MM.1S (cell line): ENCODE data around the gene AFP.

ENCODE experiments used
- DNase-seq: peaks from one replicate; pipeline ENCODE4 v3.0.0-alpha.2; 2015
- H2AFZ ChIP-seq: fragments of 300-600 bp; sonication (generic); 2 replicates; pipeline ENCODE4 v1.6.0; 2016; ENCODE audit warnings: antibody characterized with exemption, low read length
- H3F3A ChIP-seq: fragments of 300-600 bp; sonication (generic); 2 replicates; pipeline ENCODE4 v1.6.1; 2016; ENCODE audit warnings: mild to moderate bottlenecking, antibody characterized with exemption, low read length, moderate library complexity, mixed read lengths; ENCODE audit not compliant: insufficient read depth
- H3K27ac ChIP-seq: fragments of 300-600 bp; sonication (generic); 2 replicates; pipeline ENCODE4 v1.5.1; 2016; ENCODE audit warnings: mild to moderate bottlenecking, low read length
- H3K27me3 ChIP-seq: fragments of 300-600 bp; sonication (generic); replicated peaks from 2 replicates; pipeline ENCODE4 v1.6.0; 2016; ENCODE audit warnings: low read length; ENCODE audit not compliant: insufficient read depth
- H3K36me3 ChIP-seq: fragments of 300-600 bp; sonication (generic); replicated peaks from 2 replicates; pipeline ENCODE4 v1.6.1; 2016; ENCODE audit warnings: mild to moderate bottlenecking, low read length, mixed read lengths; ENCODE audit not compliant: insufficient read depth
- H3K4me1 ChIP-seq: fragments of 300-600 bp; sonication (generic); 2 replicates; pipeline ENCODE4 v1.6.1; 2016; ENCODE audit warnings: low read length, mixed read lengths
- H3K4me2 ChIP-seq: fragments of 300-600 bp; sonication (generic); 2 replicates; pipeline ENCODE4 v1.6.0; 2016; ENCODE audit warnings: low read depth, low read length
- H3K4me3 ChIP-seq: fragments of 300-600 bp; sonication (generic); 2 replicates; pipeline ENCODE4 v1.5.1; 2016; ENCODE audit warnings: low read length, mixed read lengths
- H3K79me2 ChIP-seq: fragments of 300-600 bp; sonication (generic); 2 replicates; pipeline ENCODE4 v1.6.1; 2016; ENCODE audit warnings: mixed run types, low read length, mixed read lengths
- H3K9ac ChIP-seq: fragments of 300-600 bp; sonication (generic); 2 replicates; pipeline ENCODE4 v1.6.1; 2016; ENCODE audit warnings: low read length, mixed read lengths
- H3K9me2 ChIP-seq: fragments of 300-600 bp; sonication (generic); replicated peaks from 2 replicates; pipeline ENCODE4 v1.6.1; 2016; ENCODE audit warnings: mild to moderate bottlenecking, low read length, mixed read lengths; ENCODE audit not compliant: insufficient read depth
- H3K9me3 ChIP-seq: fragments of 300-600 bp; sonication (generic); replicated peaks from 2 replicates; pipeline ENCODE4 v1.6.1; 2016; ENCODE audit warnings: mild to moderate bottlenecking, low read length, mixed read lengths; ENCODE audit not compliant: insufficient read depth
- H4K20me1 ChIP-seq: fragments of 300-600 bp; sonication (generic); 2 replicates; pipeline ENCODE4 v1.6.1; 2016; ENCODE audit warnings: mild to moderate bottlenecking, low read length, moderate library complexity, mixed read lengths; ENCODE audit not compliant: insufficient read depth
- EZH2 ChIP-seq: fragments of 300-600 bp; sonication (generic); optimal IDR thresholded peaks from 2 replicates; pipeline ENCODE3; 2017; ENCODE audit warnings: low read depth, mild to moderate bottlenecking, antibody characterized with exemption, low read length, mixed read lengths
- EZH2phosphoT487 ChIP-seq: fragments of 300-600 bp; sonication (generic); IDR thresholded peaks from 2 replicates; pipeline ENCODE4 v1.6.1; 2018; ENCODE audit warnings: antibody characterized with exemption, low read length
- TF ChIP-seq, protein P1 (sequence below): fragments of 300-600 bp; sonication (generic); IDR thresholded peaks from 2 replicates; pipeline ENCODE4 v1.5.1; 2016; ENCODE audit warnings: antibody characterized with exemption, low read length, mixed read lengths

The AFP gene

DNA sequence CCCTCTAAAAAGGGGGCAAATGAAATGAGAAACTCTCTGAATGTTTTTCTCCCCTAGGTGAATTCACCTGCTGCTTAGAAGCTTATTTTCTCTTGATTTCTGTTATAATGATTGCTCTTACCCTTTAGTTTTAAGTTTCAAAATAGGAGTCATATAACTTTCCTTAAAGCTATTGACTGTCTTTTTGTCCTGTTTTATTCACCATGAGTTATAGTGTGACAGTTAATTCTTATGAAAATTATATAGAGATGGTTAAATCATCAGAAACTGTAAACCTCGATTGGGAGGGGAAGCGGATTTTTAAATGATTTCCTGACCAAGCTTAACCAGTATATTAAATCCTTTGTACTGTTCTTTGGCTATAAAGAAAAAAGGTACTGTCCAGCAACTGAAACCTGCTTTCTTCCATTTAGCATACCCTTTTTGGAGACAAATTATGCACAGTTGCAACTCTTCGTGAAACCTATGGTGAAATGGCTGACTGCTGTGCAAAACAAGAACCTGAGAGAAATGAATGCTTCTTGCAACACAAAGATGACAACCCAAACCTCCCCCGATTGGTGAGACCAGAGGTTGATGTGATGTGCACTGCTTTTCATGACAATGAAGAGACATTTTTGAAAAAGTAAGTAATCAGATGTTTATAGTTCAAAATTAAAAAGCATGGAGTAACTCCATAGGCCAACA, 27.7 kb upstream of the AFP start:
- no peak for TF ChIP-seq EZH2phosphoT487
- TF ChIP-seq EZH2 = no peak
- TF ChIP-seq, protein P1, sequence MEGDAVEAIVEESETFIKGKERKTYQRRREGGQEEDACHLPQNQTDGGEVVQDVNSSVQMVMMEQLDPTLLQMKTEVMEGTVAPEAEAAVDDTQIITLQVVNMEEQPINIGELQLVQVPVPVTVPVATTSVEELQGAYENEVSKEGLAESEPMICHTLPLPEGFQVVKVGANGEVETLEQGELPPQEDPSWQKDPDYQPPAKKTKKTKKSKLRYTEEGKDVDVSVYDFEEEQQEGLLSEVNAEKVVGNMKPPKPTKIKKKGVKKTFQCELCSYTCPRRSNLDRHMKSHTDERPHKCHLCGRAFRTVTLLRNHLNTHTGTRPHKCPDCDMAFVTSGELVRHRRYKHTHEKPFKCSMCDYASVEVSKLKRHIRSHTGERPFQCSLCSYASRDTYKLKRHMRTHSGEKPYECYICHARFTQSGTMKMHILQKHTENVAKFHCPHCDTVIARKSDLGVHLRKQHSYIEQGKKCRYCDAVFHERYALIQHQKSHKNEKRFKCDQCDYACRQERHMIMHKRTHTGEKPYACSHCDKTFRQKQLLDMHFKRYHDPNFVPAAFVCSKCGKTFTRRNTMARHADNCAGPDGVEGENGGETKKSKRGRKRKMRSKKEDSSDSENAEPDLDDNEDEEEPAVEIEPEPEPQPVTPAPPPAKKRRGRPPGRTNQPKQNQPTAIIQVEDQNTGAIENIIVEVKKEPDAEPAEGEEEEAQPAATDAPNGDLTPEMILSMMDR = no peak
- Histone ChIP-seq H3K79me2 (no peaks in the 10 kb centered on the region), H3K4me1 (no peaks in the 10 kb centered on the region), H3K4me3 (no peak overlapping the region), H2AFZ (no peak overlapping the region), H3K9me2 (no peaks in the 10 kb centered on the region), H3K27me3 (no peaks in the 10 kb centered on the region), H3K36me3 (no peaks in the 10 kb centered on the region), H3K9me3 (no peaks in the 10 kb centered on the region), H3K4me2 (no peak overlapping the region), H3K27ac (no peak overlapping the region), H3K9ac (no peak overlapping the region), H3F3A (no peaks in the 10 kb centered on the region), H4K20me1 (no peaks in the 10 kb centered on the region)
- no peak for DNase-seq

GRCh38 chr4:73409012-73409862, 26.8 kb upstream of the AFP start:
- Histone ChIP-seq H3K4me3 (no peak overlapping the region), H2AFZ (no peak overlapping the region), H3K4me1 (no peaks in the 10 kb centered on the region), H3K36me3 (no peaks in the 10 kb centered on the region), H3K27me3 (no peaks in the 10 kb centered on the region), H3K9ac (no peak overlapping the region), H3K27ac (no peak overlapping the region), H3K79me2 (no peaks in the 10 kb centered on the region), H4K20me1 (no peaks in the 10 kb centered on the region), H3K9me3 (no peaks in the 10 kb centered on the region), H3K9me2 (no peaks in the 10 kb centered on the region), H3K4me2 (no peak overlapping the region), H3F3A (no peaks in the 10 kb centered on the region)
- no peak for DNase-seq
- TF ChIP-seq EZH2phosphoT487 = no peak
- no peak for TF ChIP-seq EZH2
- TF ChIP-seq, protein P1 = no peak

DNA sequence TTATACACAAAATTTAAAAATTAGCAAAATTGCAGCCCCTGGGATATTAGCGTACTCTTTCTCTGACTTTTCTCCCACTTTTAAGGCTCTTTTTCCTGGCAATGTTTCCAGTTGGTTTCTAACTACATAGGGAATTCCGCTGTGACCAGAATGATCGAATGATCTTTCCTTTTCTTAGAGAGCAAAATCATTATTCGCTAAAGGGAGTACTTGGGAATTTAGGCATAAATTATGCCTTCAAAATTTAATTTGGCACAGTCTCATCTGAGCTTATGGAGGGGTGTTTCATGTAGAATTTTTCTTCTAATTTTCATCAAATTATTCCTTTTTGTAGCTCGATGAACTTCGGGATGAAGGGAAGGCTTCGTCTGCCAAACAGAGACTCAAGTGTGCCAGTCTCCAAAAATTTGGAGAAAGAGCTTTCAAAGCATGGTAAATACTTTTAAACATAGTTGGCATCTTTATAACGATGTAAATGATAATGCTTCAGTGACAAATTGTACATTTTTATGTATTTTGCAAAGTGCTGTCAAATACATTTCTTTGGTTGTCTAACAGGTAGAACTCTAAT, 26.0 kb upstream of the AFP start:
- H3K27ac ChIP-seq = no peak overlapping the region
- no peak overlapping the region for H3K4me2 ChIP-seq
- H3K9me3 ChIP-seq = no peaks in the 10 kb centered on the region
- no peaks in the 10 kb centered on the region for H3K9me2 ChIP-seq
- H3K79me2 ChIP-seq = no peaks in the 10 kb centered on the region
- no peak overlapping the region for H2AFZ ChIP-seq
- H4K20me1 ChIP-seq = no peaks in the 10 kb centered on the region
- no peaks in the 10 kb centered on the region for H3K27me3 ChIP-seq
- no peaks in the 10 kb centered on the region for H3K4me1 ChIP-seq
- no peak overlapping the region for H3K9ac ChIP-seq
- TF ChIP-seq, protein P1 = no peak
- no peak for TF ChIP-seq EZH2
- no peak for TF ChIP-seq EZH2phosphoT487
- H3K4me3 ChIP-seq = no peak overlapping the region
- DNase-seq = no peak
- no peaks in the 10 kb centered on the region for H3F3A ChIP-seq
- no peaks in the 10 kb centered on the region for H3K36me3 ChIP-seq
